SK-N-SH (cell line): ENCODE data around the gene CADM2. TPM values are rescaled to one million over a fixed set of nuclear protein-coding genes. Genes with fewer than 3 reads are reported as not detected.

ENCODE experiments used
- CTCF ChIA-PET: fragments of 300-600, 350-600 bp; formaldehyde crosslinking; extraction: SDS; loops from one replicate; lab custom pipeline; 2021; lab: Yijun Ruan, JAX
- POLR2A ChIA-PET: fragments of 350-600 bp; sonication (Branson Sonifier 250); formaldehyde crosslinking; extraction: SDS; loops from one replicate; lab custom pipeline; 2020; ENCODE audit warnings: antibody characterized with exemption, inconsistent platforms; lab: Yijun Ruan, JAX
- DNase-seq: peaks from one replicate; pipeline ENCODE4 v3.0.0; 2012
- H2AFZ ChIP-seq: fragments of 200-600 bp; sonication (generic); 2 replicates; pipeline ENCODE4 v1.8.1; 2016; ENCODE audit warnings: antibody characterized with exemption, mild to moderate bottlenecking, low read depth
- H3F3A ChIP-seq: fragments of 200-600 bp; sonication (generic); replicated peaks from 2 replicates; pipeline ENCODE3; 2016; ENCODE audit warnings: antibody characterized with exemption, mild to moderate bottlenecking; ENCODE audit not compliant: insufficient read depth
- H3K27ac ChIP-seq, 2 experiments: fragments of 200-500 bp in 1 of 2; fragments of 200-600 bp in 1 of 2; sonication (Bioruptor generic) in 1 of 2; sonication (generic), shearing (Covaris generic) in 1 of 2; 2 replicates each; pipeline versions ENCODE4 v1.5.1 to v1.6.1; 2014 to 2016; ENCODE audit warnings: low read depth in 2 of 2, inconsistent platforms in 1 of 2, low read length in 1 of 2, mild to moderate bottlenecking in 1 of 2, mixed read lengths in 1 of 2
- H3K27me3 ChIP-seq: fragments of 200-600 bp; sonication (generic), shearing (Covaris generic); 2 replicates; pipeline ENCODE4 v1.6.1; 2016; ENCODE audit warnings: mixed run types; ENCODE audit not compliant: insufficient read depth
- H3K36me3 ChIP-seq, 2 experiments: fragments of 200-500 bp in 1 of 2; fragments of 200-600 bp in 1 of 2; sonication (Bioruptor generic) in 1 of 2; sonication (generic) in 1 of 2; replicated peaks in 1 of 2; 2 replicates each; pipeline versions ENCODE3 to v1.5.1; 2014 to 2016; ENCODE audit warnings: low read length in 1 of 2, mild to moderate bottlenecking in 1 of 2; ENCODE audit not compliant: insufficient read depth in 2 of 2, control insufficient read depth in 1 of 2
- H3K4me1 ChIP-seq, 2 experiments: fragments of 200-500 bp in 1 of 2; fragments of 200-600 bp in 1 of 2; sonication (Bioruptor generic) in 1 of 2; sonication (generic), shearing (Covaris generic) in 1 of 2; 2 replicates each; pipeline versions ENCODE4 v1.5.1 to v1.6.1; 2014 to 2016; ENCODE audit warnings: low read depth in 1 of 2, low read length in 1 of 2, mixed run types in 1 of 2; ENCODE audit not compliant: insufficient read depth in 2 of 2, control insufficient read depth in 1 of 2
- H3K4me2 ChIP-seq: fragments of 200-600 bp; sonication (generic), shearing (Covaris generic); 2 replicates; pipeline ENCODE4 v1.6.1; 2017; ENCODE audit warnings: mixed run types
- H3K4me3 ChIP-seq, 2 experiments: fragments of 200-500 bp in 1 of 2; fragments of 200-600 bp in 1 of 2; sonication (Bioruptor generic) in 1 of 2; sonication (generic), shearing (Covaris generic) in 1 of 2; 2 replicates each; pipeline versions ENCODE4 v1.5.1 to v1.8.1; 2014 to 2016; ENCODE audit warnings: low read depth in 2 of 2, inconsistent platforms in 1 of 2, low read length in 1 of 2, mild to moderate bottlenecking in 1 of 2, mixed read lengths in 1 of 2, moderate library complexity in 1 of 2
- H3K79me2 ChIP-seq: fragments of 200-600 bp; sonication (generic); 2 replicates; pipeline ENCODE4 v1.8.1; 2017; ENCODE audit warnings: mild to moderate bottlenecking; ENCODE audit not compliant: insufficient read depth
- H3K9ac ChIP-seq: fragments of 200-600 bp; sonication (generic); 2 replicates; pipeline ENCODE4 v1.6.1; 2017; ENCODE audit warnings: mixed run types
- H3K9me2 ChIP-seq: fragments of 200-600 bp; sonication (generic); 2 replicates; pipeline ENCODE4 v1.6.1; 2017; ENCODE audit warnings: mixed run types
- H3K9me3 ChIP-seq: fragments of 200-600 bp; sonication (generic); 2 replicates; pipeline ENCODE4 v1.6.1; 2017; ENCODE audit warnings: mixed run types, mild to moderate bottlenecking, moderate library complexity
- H4K20me1 ChIP-seq: fragments of 200-600 bp; sonication (generic); 2 replicates; pipeline ENCODE4 v1.6.1; 2017; ENCODE audit warnings: mild to moderate bottlenecking, mixed run types; ENCODE audit not compliant: insufficient read depth
- CHD2 ChIP-seq: fragments of 150-350 bp; IDR thresholded peaks from 2 replicates; pipeline ENCODE4 v1.6.1; 2018; ENCODE audit warnings: low read length; ENCODE audit not compliant: partially characterized antibody
- CTCF ChIP-seq: fragments of 200-600 bp; sonication (generic); IDR thresholded peaks from 2 replicates; pipeline ENCODE4 v1.6.1; 2017; ENCODE audit warnings: antibody characterized with exemption, mild to moderate bottlenecking, moderate library complexity
- ELF1 ChIP-seq: IDR thresholded peaks from 2 replicates; pipeline ENCODE4 v1.4.0; 2012
- EP300 ChIP-seq, 2 experiments: IDR thresholded peaks; 2 replicates each; pipeline versions ENCODE4 v1.4.0 to v1.6.1; 2012; ENCODE audit warnings: borderline replicate concordance in 1 of 2, low read depth in 1 of 2, low read length in 1 of 2
- EZH2phosphoT487 ChIP-seq: fragments of 200-600 bp; sonication (generic); IDR thresholded peaks from 2 replicates; pipeline ENCODE4 v1.6.1; 2017; ENCODE audit warnings: low read depth, mixed run types, mild to moderate bottlenecking, antibody characterized with exemption, moderate library complexity, borderline replicate concordance
- GATA2 ChIP-seq: sonication (generic); formaldehyde crosslinking; IDR thresholded peaks from 2 replicates; pipeline ENCODE4 v1.5.0; 2020; ENCODE audit warnings: mild to moderate bottlenecking, missing genetic modification reagents
- JUND ChIP-seq: IDR thresholded peaks from 2 replicates; pipeline ENCODE4 v1.4.0; 2012
- MXI1 ChIP-seq: IDR thresholded peaks from 2 replicates; pipeline ENCODE4 v1.6.1; 2012; ENCODE audit warnings: mild to moderate bottlenecking, low read depth, low read length, improper control_type of control experiment
- NFIC ChIP-seq: IDR thresholded peaks from 2 replicates; pipeline ENCODE4 v1.4.0; 2012; ENCODE audit warnings: borderline replicate concordance
- POLR2AphosphoS5 ChIP-seq: IDR thresholded peaks from 2 replicates; pipeline ENCODE4 v1.6.1; 2012; ENCODE audit warnings: low read depth, low read length
- RAD21 ChIP-seq: IDR thresholded peaks from 2 replicates; pipeline ENCODE4 v1.6.1; 2012; ENCODE audit warnings: mild to moderate bottlenecking, low read length
- RCOR1 ChIP-seq: fragments of 150-350 bp; IDR thresholded peaks from 2 replicates; pipeline ENCODE4 v1.6.1; 2017; ENCODE audit warnings: antibody characterized with exemption, low read length
- RFX5 ChIP-seq: IDR thresholded peaks from 2 replicates; pipeline ENCODE4 v1.6.1; 2012; ENCODE audit warnings: mild to moderate bottlenecking, improper control_type of control experiment, low read length
- SIN3A ChIP-seq: IDR thresholded peaks from 2 replicates; pipeline ENCODE4 v1.6.1; 2012; ENCODE audit warnings: low read depth, mild to moderate bottlenecking, low read length, moderate library complexity, borderline replicate concordance
- TAF1 ChIP-seq: IDR thresholded peaks from 2 replicates; pipeline ENCODE4 v1.6.1; 2012; ENCODE audit warnings: low read depth, mild to moderate bottlenecking, low read length, moderate library complexity, borderline replicate concordance
- TCF12 ChIP-seq: IDR thresholded peaks from 2 replicates; pipeline ENCODE4 v1.4.0; 2012
- WGBS: methylation state at CpG from one replicate; pipeline ENCODE4 v1.1.6; 2017; ENCODE audit warnings: low lambda C conversion rate; 5-methylcytosine and 5-hydroxymethylcytosine counted together
- polyA plus RNA-seq, 3 experiments: library from polyadenylated mRNA; depleted of rRNA; stranded (reverse); fragments of >200 nt; gene quantifications; 2 replicates each; pipeline ENCODE4 v1.2.3, GENCODE V29; 2012
- TF ChIP-seq, protein P1 (sequence below): IDR thresholded peaks from 2 replicates; pipeline ENCODE4 v1.4.0; 2012; ENCODE audit warnings: low read depth, borderline replicate concordance
- TF ChIP-seq, protein P2 (sequence below): IDR thresholded peaks from 2 replicates; pipeline ENCODE4 v1.4.0; 2012; ENCODE audit warnings: low read depth
- TF ChIP-seq, protein P3 (sequence below): IDR thresholded peaks from 2 replicates; pipeline ENCODE4; 2012

The CADM2 gene
- polyA plus RNA-seq, 1 of the 3 experiments (the other 2 are of a cell fraction), result 0.46 TPM

DNA sequence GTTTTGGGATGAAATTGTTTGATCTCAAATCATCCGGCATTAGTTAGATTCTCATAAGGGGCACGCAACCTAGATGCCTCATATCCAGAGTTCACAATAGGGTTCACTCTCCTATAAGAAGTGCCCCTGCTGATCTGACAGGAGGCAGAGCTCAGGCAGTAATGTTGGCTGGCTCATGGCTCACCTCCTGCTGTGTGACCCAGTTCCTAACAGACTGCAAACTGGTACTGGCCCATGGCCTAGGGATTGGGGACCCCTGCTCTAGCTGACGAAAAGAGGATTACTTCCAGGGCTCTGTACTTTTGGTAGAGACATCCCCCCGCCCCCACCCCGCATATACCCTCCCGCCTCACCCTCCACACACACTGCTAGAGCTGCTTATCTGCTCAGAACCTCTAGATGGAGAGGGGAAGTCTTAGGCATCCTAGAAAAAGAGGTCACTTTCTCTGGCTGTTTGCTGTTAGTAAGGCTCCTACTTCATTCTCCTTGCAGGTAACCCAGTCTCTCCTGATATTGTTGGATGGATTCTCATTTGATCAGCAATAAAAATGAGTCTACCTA is 923.1 kb downstream of the CADM2 start:
- Histone ChIP-seq H3F3A (no peaks in the 10 kb centered on the region), H3K27me3 (no peaks in the 10 kb centered on the region), H3K4me2 (no peak overlapping the region), H3K9me2 (no peaks in the 10 kb centered on the region), H3K36me3 (no peaks in the 10 kb centered on the region), H3K27ac (no peak overlapping the region), H3K79me2 (no peaks in the 10 kb centered on the region), H2AFZ (no peak overlapping the region), H3K4me3 (no peak overlapping the region), H3K9ac (no peak overlapping the region)
- DNase-seq, result no peak
- CTCF ChIA-PET, result interaction anchor here (1.0 kb wide), 1 partner anchor 17 kb away, joined by 3 read pairs; no protein-coding TSS in a partner anchor
- POLR2A ChIA-PET, result no interaction called here
- TF ChIP-seq RFX5 (no peak), POLR2AphosphoS5 (no peak), TCF12 (no peak), RCOR1 (no peak), GATA2 (CRISPR knock-in tag) (no peak), CTCF (no peak), MXI1 (no peak), CHD2 (no peak), JUND (no peak), EZH2phosphoT487 (no peak)
- TF ChIP-seq, protein P1, sequence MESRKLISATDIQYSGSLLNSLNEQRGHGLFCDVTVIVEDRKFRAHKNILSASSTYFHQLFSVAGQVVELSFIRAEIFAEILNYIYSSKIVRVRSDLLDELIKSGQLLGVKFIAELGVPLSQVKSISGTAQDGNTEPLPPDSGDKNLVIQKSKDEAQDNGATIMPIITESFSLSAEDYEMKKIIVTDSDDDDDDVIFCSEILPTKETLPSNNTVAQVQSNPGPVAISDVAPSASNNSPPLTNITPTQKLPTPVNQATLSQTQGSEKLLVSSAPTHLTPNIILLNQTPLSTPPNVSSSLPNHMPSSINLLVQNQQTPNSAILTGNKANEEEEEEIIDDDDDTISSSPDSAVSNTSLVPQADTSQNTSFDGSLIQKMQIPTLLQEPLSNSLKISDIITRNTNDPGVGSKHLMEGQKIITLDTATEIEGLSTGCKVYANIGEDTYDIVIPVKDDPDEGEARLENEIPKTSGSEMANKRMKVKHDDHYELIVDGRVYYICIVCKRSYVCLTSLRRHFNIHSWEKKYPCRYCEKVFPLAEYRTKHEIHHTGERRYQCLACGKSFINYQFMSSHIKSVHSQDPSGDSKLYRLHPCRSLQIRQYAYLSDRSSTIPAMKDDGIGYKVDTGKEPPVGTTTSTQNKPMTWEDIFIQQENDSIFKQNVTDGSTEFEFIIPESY, result no peak
- TF ChIP-seq, all 33 proteins: peak for 0
- Histone ChIP-seq H3K9me3 (no peaks in the 10 kb centered on the region), H3K4me1 (no peaks in the 10 kb centered on the region), H4K20me1 (no peaks in the 10 kb centered on the region)
- 37% methylated on average over 5 of the region's 6 CpGs for WGBS

- Histone ChIP-seq H3K79me2 (no peaks in the 10 kb centered on the region), H2AFZ (no peak overlapping the region), H4K20me1 (no peaks in the 10 kb centered on the region), H3K27me3 (no peaks in the 10 kb centered on the region), H3K4me2 (no peak overlapping the region), H3K9me3 (no peaks in the 10 kb centered on the region), H3K36me3 (no peaks in the 10 kb centered on the region), H3K27ac (no peak overlapping the region), H3K4me3 (no peak overlapping the region), H3K9me2 (no peaks in the 10 kb centered on the region), H3K9ac (no peak overlapping the region), H3F3A (no peaks in the 10 kb centered on the region), H3K4me1 (no peaks in the 10 kb centered on the region)
- CTCF ChIA-PET, result interaction anchor here (0.6 kb wide), 1 partner anchor 104 kb away, joined by 3 read pairs; no protein-coding TSS in a partner anchor
- 14% methylated on average over 3 of the region's 3 CpGs for WGBS
- POLR2A ChIA-PET, result no interaction called here
- DNase-seq, result no peak
- TF ChIP-seq NFIC (no peak), CTCF (no peak), RAD21 (no peak), ELF1 (no peak), TAF1 (no peak), CHD2 (no peak), SIN3A (no peak), EP300 (IDR thresholded peaks at IDR 0.05; ENCODE audit: borderline replicate concordance in 1 of 2, low read depth in 1 of 2, low read length in 1 of 2) (no peak), POLR2AphosphoS5 (no peak)
- TF ChIP-seq, protein P2, sequence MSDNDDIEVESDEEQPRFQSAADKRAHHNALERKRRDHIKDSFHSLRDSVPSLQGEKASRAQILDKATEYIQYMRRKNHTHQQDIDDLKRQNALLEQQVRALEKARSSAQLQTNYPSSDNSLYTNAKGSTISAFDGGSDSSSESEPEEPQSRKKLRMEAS, result no peak
- TF ChIP-seq, protein P3, sequence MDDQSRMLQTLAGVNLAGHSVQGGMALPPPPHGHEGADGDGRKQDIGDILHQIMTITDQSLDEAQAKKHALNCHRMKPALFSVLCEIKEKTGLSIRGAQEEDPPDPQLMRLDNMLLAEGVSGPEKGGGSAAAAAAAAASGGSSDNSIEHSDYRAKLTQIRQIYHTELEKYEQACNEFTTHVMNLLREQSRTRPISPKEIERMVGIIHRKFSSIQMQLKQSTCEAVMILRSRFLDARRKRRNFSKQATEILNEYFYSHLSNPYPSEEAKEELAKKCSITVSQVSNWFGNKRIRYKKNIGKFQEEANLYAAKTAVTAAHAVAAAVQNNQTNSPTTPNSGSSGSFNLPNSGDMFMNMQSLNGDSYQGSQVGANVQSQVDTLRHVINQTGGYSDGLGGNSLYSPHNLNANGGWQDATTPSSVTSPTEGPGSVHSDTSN, result no peak
Measured at GRCh38 chr3:85890043-85890555, 931.3 kb downstream of the CADM2 start.
